Astrocyte (in vitro differentiated cells and primary cell): Measurements from ENCODE around the gene METTL2B. TPM values are rescaled to one million over a fixed set of nuclear protein-coding genes. Genes with fewer than 3 reads are reported as not detected.
"Not testable (repeated sequence)": the region's sequence is repeated elsewhere in the genome, so short reads cannot be mapped to it uniquely, and the experiment has no call there.

Source experiments
- DNase-seq: peaks from one replicate; pipeline ENCODE4 v3.0.0-alpha.2; 2010; ENCODE audit warnings: low read depth
- FAIRE-seq: peaks from 2 replicates; lab custom pipeline; 2011; peaks lifted over from hg19 to GRCh38; lab: Jason Lieb, UNC
- H2AFZ ChIP-seq: 2 replicates; pipeline ENCODE4 v1.6.0; 2012; ENCODE audit warnings: low read depth, low read length, inconsistent platforms
- H3K27ac ChIP-seq: 2 replicates; pipeline ENCODE4 v1.5.1; 2011; ENCODE audit warnings: low read depth, low read length, inconsistent platforms
- H3K27me3 ChIP-seq: 2 replicates; pipeline ENCODE4 v1.6.0; 2011; ENCODE audit warnings: low read length, inconsistent platforms; ENCODE audit not compliant: insufficient read depth
- H3K36me3 ChIP-seq: 2 replicates; pipeline ENCODE4 v1.5.1; 2011; ENCODE audit warnings: low read length, inconsistent platforms; ENCODE audit not compliant: insufficient read depth
- H3K4me1 ChIP-seq: 2 replicates; pipeline ENCODE4 v1.5.1; 2011; ENCODE audit warnings: low read length, inconsistent platforms; ENCODE audit not compliant: insufficient read depth
- H3K4me2 ChIP-seq: 2 replicates; pipeline ENCODE4 v1.6.0; 2012; ENCODE audit warnings: low read length, inconsistent platforms
- H3K4me3 ChIP-seq: 2 replicates; pipeline ENCODE4 v1.5.1; 2011; ENCODE audit warnings: low read depth, mild to moderate bottlenecking, low read length, inconsistent platforms; ENCODE audit not compliant: insufficient read depth
- H3K79me2 ChIP-seq: 2 replicates; pipeline ENCODE4 v1.6.0; 2012; ENCODE audit warnings: mild to moderate bottlenecking, low read length, inconsistent platforms; ENCODE audit not compliant: insufficient read depth
- H3K9ac ChIP-seq: 2 replicates; pipeline ENCODE4 v1.6.0; 2012; ENCODE audit warnings: mild to moderate bottlenecking, low read length, inconsistent platforms
- H3K9me3 ChIP-seq: 2 replicates; pipeline ENCODE4 v1.5.1; 2012; ENCODE audit warnings: low read depth, mild to moderate bottlenecking, low read length, inconsistent platforms; ENCODE audit not compliant: insufficient read depth
- H4K20me1 ChIP-seq: 2 replicates; pipeline ENCODE4 v1.6.0; 2012; ENCODE audit warnings: low read length, inconsistent platforms; ENCODE audit not compliant: insufficient read depth
- H3K27ac Mint-ChIP-seq: one replicate; pipeline ENCODE4 v1.8.0; 2021; ENCODE audit warnings: mild to moderate bottlenecking, mixed read lengths; ENCODE audit not compliant: unreplicated experiment
- H3K27me3 Mint-ChIP-seq: one replicate; pipeline ENCODE4 v1.8.0; 2021; ENCODE audit warnings: low read depth, mixed read lengths; ENCODE audit not compliant: unreplicated experiment
- H3K36me3 Mint-ChIP-seq: one replicate; pipeline ENCODE4 v1.8.0; 2021; ENCODE audit warnings: low read depth, mixed read lengths; ENCODE audit not compliant: unreplicated experiment
- H3K4me1 Mint-ChIP-seq: one replicate; pipeline ENCODE4 v1.8.0; 2021; ENCODE audit warnings: low read depth, mixed read lengths; ENCODE audit not compliant: unreplicated experiment
- H3K4me3 Mint-ChIP-seq: one replicate; pipeline ENCODE4 v1.8.0; 2021; ENCODE audit warnings: mild to moderate bottlenecking, moderate library complexity, mixed read lengths; ENCODE audit not compliant: unreplicated experiment
- H3K9me3 Mint-ChIP-seq: one replicate; pipeline ENCODE4 v1.8.0; 2021; ENCODE audit warnings: mild to moderate bottlenecking, mixed read lengths; ENCODE audit not compliant: unreplicated experiment
- EZH2 ChIP-seq: IDR thresholded peaks from 2 replicates; pipeline ENCODE4 v1.6.1; 2012; ENCODE audit warnings: mild to moderate bottlenecking, low read length, inconsistent platforms; ENCODE audit not compliant: insufficient read depth
- total RNA-seq: library from RNA; stranded (reverse); gene quantifications from 2 replicates; pipeline ENCODE4 v1.2.1, GENCODE V29; 2021
- TF ChIP-seq, protein P1 (sequence below): IDR thresholded peaks from 2 replicates; pipeline ENCODE4 v1.5.1; 2011; ENCODE audit warnings: low read depth, mild to moderate bottlenecking, inconsistent platforms, low read length, moderate library complexity; ENCODE audit not compliant: insufficient read depth

The METTL2B gene
- total RNA-seq, 1 donor from 2014 or later = 30.8 TPM

DNA sequence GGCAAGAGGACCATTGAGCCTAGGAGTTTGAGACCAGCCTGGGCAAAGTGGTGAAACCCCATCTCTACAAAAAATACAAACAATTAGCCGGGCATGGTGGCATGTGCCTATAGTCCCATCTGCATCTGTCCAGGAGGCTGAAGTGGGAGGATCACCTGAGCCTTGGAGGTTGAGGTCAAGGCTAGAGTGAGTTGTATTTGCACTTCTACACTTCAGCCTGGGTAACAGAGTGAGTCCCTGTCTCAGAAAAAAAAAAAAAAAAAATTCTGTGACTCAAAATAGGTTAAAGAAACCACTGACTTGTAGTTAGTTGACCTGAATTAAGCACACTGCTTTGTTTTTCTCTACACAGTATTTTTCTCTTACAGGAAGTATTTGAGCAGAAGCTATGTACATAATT, 74.4 kb downstream of the METTL2B start:
- Histone ChIP-seq H3K36me3 (peaks cover 8% of the 10 kb centered on the region), H3K79me2 (peaks cover 64% of the 10 kb centered on the region), H3K4me1 (no peaks in the 10 kb centered on the region), H4K20me1 (peaks cover 36% of the 10 kb centered on the region), H3K27ac (no peak overlapping the region), H2AFZ (no peak overlapping the region), H3K27me3 (no peaks in the 10 kb centered on the region), H3K9me3 (no peaks in the 10 kb centered on the region), H3K4me3 (no peak overlapping the region), H3K4me2 (no peak overlapping the region), H3K9ac (no peak overlapping the region)
- Mint-ChIP-seq H3K27ac (no peak overlapping the region), H3K27me3 (no peaks in the 10 kb centered on the region), H3K9me3 (no peaks in the 10 kb centered on the region), H3K4me3 (no peak overlapping the region), H3K36me3 (peaks cover 9% of the 10 kb centered on the region), H3K4me1 (no peaks in the 10 kb centered on the region)
- FAIRE-seq = no peak
- TF ChIP-seq EZH2 = no peak
- TF ChIP-seq, protein P1, sequence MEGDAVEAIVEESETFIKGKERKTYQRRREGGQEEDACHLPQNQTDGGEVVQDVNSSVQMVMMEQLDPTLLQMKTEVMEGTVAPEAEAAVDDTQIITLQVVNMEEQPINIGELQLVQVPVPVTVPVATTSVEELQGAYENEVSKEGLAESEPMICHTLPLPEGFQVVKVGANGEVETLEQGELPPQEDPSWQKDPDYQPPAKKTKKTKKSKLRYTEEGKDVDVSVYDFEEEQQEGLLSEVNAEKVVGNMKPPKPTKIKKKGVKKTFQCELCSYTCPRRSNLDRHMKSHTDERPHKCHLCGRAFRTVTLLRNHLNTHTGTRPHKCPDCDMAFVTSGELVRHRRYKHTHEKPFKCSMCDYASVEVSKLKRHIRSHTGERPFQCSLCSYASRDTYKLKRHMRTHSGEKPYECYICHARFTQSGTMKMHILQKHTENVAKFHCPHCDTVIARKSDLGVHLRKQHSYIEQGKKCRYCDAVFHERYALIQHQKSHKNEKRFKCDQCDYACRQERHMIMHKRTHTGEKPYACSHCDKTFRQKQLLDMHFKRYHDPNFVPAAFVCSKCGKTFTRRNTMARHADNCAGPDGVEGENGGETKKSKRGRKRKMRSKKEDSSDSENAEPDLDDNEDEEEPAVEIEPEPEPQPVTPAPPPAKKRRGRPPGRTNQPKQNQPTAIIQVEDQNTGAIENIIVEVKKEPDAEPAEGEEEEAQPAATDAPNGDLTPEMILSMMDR = no peak
- DNase-seq = no peak

- H3K79me2 ChIP-seq = peaks cover 53% of the 10 kb centered on the region
- H3K27me3 Mint-ChIP-seq, H3K27ac ChIP-seq: not testable (repeated sequence)
These were observed 77.8 kb downstream of the METTL2B start for GRCh38 chr7:128554394-128554793.

More at GRCh38 chr7:128554394-128554793, 77.8 kb downstream of the METTL2B start:
- H4K20me1 ChIP-seq = peaks cover 29% of the 10 kb centered on the region
- not testable (repeated sequence) for H3K4me1 ChIP-seq, DNase-seq, H3K4me3 Mint-ChIP-seq, H3K4me1 Mint-ChIP-seq, H3K27me3 ChIP-seq, H3K4me2 ChIP-seq, H3K27ac Mint-ChIP-seq, H3K36me3 ChIP-seq, FAIRE-seq, H3K9me3 ChIP-seq, H3K36me3 Mint-ChIP-seq, H3K9ac ChIP-seq, H2AFZ ChIP-seq, H3K4me3 ChIP-seq, H3K9me3 Mint-ChIP-seq

Other genes with a start within 250 kb of the METTL2B start
- gene LEP, start 235.5 kb upstream of the METTL2B start, total RNA-seq = not detected in 2 replicates
- 37.3 and 40.2 TPM in 2 replicates for gene RBM28, start 132.8 kb upstream of the METTL2B start, total RNA-seq
- gene PRRT4, start 115.1 kb upstream of the METTL2B start, total RNA-seq = 0.62 and 0.93 TPM in 2 replicates
- gene IMPDH1, start 66.8 kb upstream of the METTL2B start, total RNA-seq = 43.9 and 44.7 TPM in 2 replicates
- gene HILPDA, start 20.9 kb upstream of the METTL2B start, total RNA-seq = 12.4 TPM in 2 replicates
- 2.7 and 5.9 TPM in 2 replicates for gene GARIN1A, start 195.5 kb downstream of the METTL2B start, total RNA-seq